Keratinocyte (primary cell): ENCODE measurements around the gene DMD. TPM values are rescaled to one million over a fixed set of nuclear protein-coding genes. Genes with fewer than 3 reads are reported as not detected.

Experiments used
- DNase-seq: peaks from one replicate; pipeline ENCODE4 v3.0.0-alpha.2; 2011; ENCODE audit warnings: low read depth, missing footprints, low spot score
- FAIRE-seq: peaks from 2 replicates; lab custom pipeline; 2011; peaks lifted over from hg19 to GRCh38; lab: Jason Lieb, UNC
- H2AFZ ChIP-seq: 2 replicates; pipeline ENCODE4 v1.6.0; 2012; ENCODE audit warnings: low read length, control low read depth, inconsistent platforms; ENCODE audit not compliant: control insufficient read depth
- H3K27ac ChIP-seq: 2 replicates; pipeline ENCODE4 v1.5.1; 2011; ENCODE audit warnings: low read length; ENCODE audit not compliant: control insufficient read depth, insufficient read depth
- H3K27me3 ChIP-seq: 3 replicates; pipeline ENCODE4 v1.6.0; 2011; ENCODE audit warnings: low read length; ENCODE audit not compliant: control insufficient read depth, insufficient read depth; ENCODE audit errors: extremely low read depth
- H3K36me3 ChIP-seq, 2 experiments: 2 replicates in 1 of 2; 3 replicates in 1 of 2; pipeline ENCODE4 v1.5.1; 2011; ENCODE audit warnings: low read length in 2 of 2, mild to moderate bottlenecking in 1 of 2; ENCODE audit not compliant: control insufficient read depth in 2 of 2, insufficient read depth in 2 of 2; ENCODE audit errors: extremely low read depth in 1 of 2
- H3K4me1 ChIP-seq: 3 replicates; pipeline ENCODE4 v1.5.1; 2011; ENCODE audit warnings: low read length; ENCODE audit not compliant: control insufficient read depth, insufficient read depth; ENCODE audit errors: extremely low read depth
- H3K4me2 ChIP-seq: 3 replicates; pipeline ENCODE4 v1.6.0; 2011; ENCODE audit warnings: low read depth, low read length; ENCODE audit not compliant: control insufficient read depth, insufficient read depth; ENCODE audit errors: extremely low read depth
- H3K4me3 ChIP-seq, 3 experiments: fragments of 200-600 bp in 1 of 3; sonication (generic) in 1 of 3; 2 replicates in 2 of 3; 3 replicates in 1 of 3; pipeline ENCODE4 v1.5.1; 2011 to 2016; ENCODE audit warnings: low read length in 3 of 3, mild to moderate bottlenecking in 3 of 3, control low read depth in 2 of 3, inconsistent platforms in 1 of 3, low read depth in 1 of 3, mixed read lengths in 1 of 3, mixed run types in 1 of 3, moderate library complexity in 1 of 3; ENCODE audit not compliant: control insufficient read depth in 2 of 3, insufficient read depth in 2 of 3; ENCODE audit errors: extremely low read depth in 1 of 3
- H3K79me2 ChIP-seq: 2 replicates; pipeline ENCODE4 v1.6.0; 2012; ENCODE audit warnings: low read length; ENCODE audit not compliant: control insufficient read depth, insufficient read depth
- H3K9ac ChIP-seq: 3 replicates; pipeline ENCODE4 v1.6.0; 2011; ENCODE audit warnings: low read length; ENCODE audit not compliant: control insufficient read depth, insufficient read depth; ENCODE audit errors: extremely low read depth
- H3K9me1 ChIP-seq: 3 replicates; pipeline ENCODE4 v1.6.0; 2011; ENCODE audit warnings: low read length; ENCODE audit not compliant: control insufficient read depth, insufficient read depth; ENCODE audit errors: extremely low read depth
- H3K9me3 ChIP-seq: 2 replicates; pipeline ENCODE4 v1.5.1; 2012; ENCODE audit warnings: low read depth, low read length; ENCODE audit not compliant: control insufficient read depth
- H4K20me1 ChIP-seq: 3 replicates; pipeline ENCODE4 v1.6.0; 2011; ENCODE audit warnings: low read length; ENCODE audit not compliant: control insufficient read depth, insufficient read depth; ENCODE audit errors: extremely low read depth
- CTCF ChIP-seq, 3 experiments: IDR thresholded peaks in 1 of 3; conservative IDR thresholded peaks in 1 of 3; optimal IDR thresholded peaks in 1 of 3; 2 replicates in 2 of 3; 3 replicates in 1 of 3; pipeline versions ENCODE3 to v1.5.1; 2011; ENCODE audit warnings: low read length in 3 of 3, mild to moderate bottlenecking in 3 of 3, moderate library complexity in 2 of 3, control low read depth in 1 of 3, inconsistent platforms in 1 of 3; ENCODE audit not compliant: insufficient read depth in 2 of 3; ENCODE audit errors: extremely low read depth in 1 of 3
- EZH2 ChIP-seq: IDR thresholded peaks from one replicate; pipeline ENCODE4 v1.6.1; 2012; ENCODE audit warnings: inconsistent platforms, mild to moderate bottlenecking, low read length, moderate library complexity
- dilution Hi-C: fragments of 300-500 bp; cut with MboI; formaldehyde crosslinking; loops from one replicate; pipeline ENCODE4 v1.7.0; 2020; ENCODE audit warnings: low sequenced_read_pairs; ENCODE audit not compliant: extremely low pct_ligation_motif_present
- polyA plus RNA-seq, 5 experiments: library from polyadenylated mRNA; depleted of rRNA in 3 of 5; stranded (reverse) in 3 of 5; stranded (forward) in 1 of 5; unstranded in 1 of 5; fragments of >200 nt; gene quantifications; 1 replicate in 1 of 5; 2 replicates in 3 of 5; 3 replicates in 1 of 5; pipeline versions ENCODE4 v1.2.1 to v1.2.3, GENCODE V29; 2011 to 2012; ENCODE audit warnings: missing spikeins in 2 of 5, low read depth in 1 of 5, low replicate concordance in 1 of 5

DMD gene
- polyA plus RNA-seq, 1 donor (not counting 4 experiments of a cell fraction or from before 2014, with no cell fraction given): 8.9 TPM

- DNase-seq: no peak
- no peaks in the 10 kb centered on the region for H3K4me1 ChIP-seq
- no peak overlapping the region for H3K4me3 ChIP-seq
- H3K9me1 ChIP-seq: no peaks in the 10 kb centered on the region
- H3K27ac ChIP-seq: no peak overlapping the region
- no peaks in the 10 kb centered on the region for H3K9me3 ChIP-seq
- H2AFZ ChIP-seq: no peak overlapping the region
- H3K9ac ChIP-seq: no peak overlapping the region
- no peaks in the 10 kb centered on the region for H4K20me1 ChIP-seq
- no peak for FAIRE-seq
- TF ChIP-seq CTCF (optimal IDR thresholded peaks at IDR 0.05 in 1 of 3, IDR thresholded peaks at IDR 0.05 in 1 of 3, conservative IDR thresholded peaks at IDR 0.05 in 1 of 3; ENCODE audit: extremely low read depth in 1 of 3, insufficient read depth in 2 of 3, low read length in 3 of 3): no peak
- no peaks in the 10 kb centered on the region for H3K36me3 ChIP-seq
- H3K79me2 ChIP-seq: no peaks in the 10 kb centered on the region
- H3K4me2 ChIP-seq: no peak overlapping the region
- dilution Hi-C loops: no loop called here
- no peaks in the 10 kb centered on the region for H3K27me3 ChIP-seq
These were observed 2040.6 kb downstream of the DMD start for GRCh38 chrX:31170792-31171191.

- dilution Hi-C loops: no loop called here
- no peaks in the 10 kb centered on the region for H4K20me1 ChIP-seq
These were observed 2042.8 kb downstream of the DMD start for GRCh38 chrX:31168551-31168950.

More at GRCh38 chrX:31168551-31168950, 2042.8 kb downstream of the DMD start:
- DNase-seq: no peak
- Histone ChIP-seq H2AFZ (no peak overlapping the region), H3K9me1 (no peaks in the 10 kb centered on the region), H3K9ac (no peak overlapping the region), H3K27ac (no peak overlapping the region), H3K4me2 (no peak overlapping the region), H3K36me3 (no peaks in the 10 kb centered on the region), H3K27me3 (no peaks in the 10 kb centered on the region), H3K9me3 (no peaks in the 10 kb centered on the region), H3K79me2 (no peaks in the 10 kb centered on the region), H3K4me1 (no peaks in the 10 kb centered on the region), H3K4me3 (no peak overlapping the region)
- FAIRE-seq: no peak
- TF ChIP-seq CTCF (optimal IDR thresholded peaks at IDR 0.05 in 1 of 3, IDR thresholded peaks at IDR 0.05 in 1 of 3, conservative IDR thresholded peaks at IDR 0.05 in 1 of 3; ENCODE audit: extremely low read depth in 1 of 3, insufficient read depth in 2 of 3, low read length in 3 of 3): no peak
- no peak for TF ChIP-seq EZH2
